Neural crest cell (in vitro differentiated cells): ENCODE measurements around the gene MSTO1. TPM values are rescaled to one million over a fixed set of nuclear protein-coding genes. Genes with fewer than 3 reads are reported as not detected.
"Not testable (repeated sequence)": the region's sequence is repeated elsewhere in the genome, so short reads cannot be mapped to it uniquely, and the experiment has no call there.

Experiments
- DNase-seq: peaks from one replicate; pipeline ENCODE4 v3.0.0; 2021; ENCODE audit warnings: low read depth, mixed read lengths, low spot score
- H3K27ac Mint-ChIP-seq: one replicate; pipeline ENCODE4 v1.8.0; 2021; ENCODE audit warnings: mild to moderate bottlenecking, mixed read lengths; ENCODE audit not compliant: unreplicated experiment
- H3K27me3 Mint-ChIP-seq: 2 replicates; pipeline ENCODE4 v1.8.0; 2021; ENCODE audit warnings: low read depth, mild to moderate bottlenecking, mixed read lengths
- H3K36me3 Mint-ChIP-seq: 2 replicates; pipeline ENCODE4 v1.8.0; 2021; ENCODE audit warnings: low read depth, mild to moderate bottlenecking, mixed read lengths
- H3K4me1 Mint-ChIP-seq: 2 replicates; pipeline ENCODE4 v1.8.0; 2021; ENCODE audit warnings: mixed read lengths
- H3K4me3 Mint-ChIP-seq: one replicate; pipeline ENCODE4 v1.8.0; 2021; ENCODE audit warnings: mild to moderate bottlenecking, mixed read lengths
- H3K9me3 Mint-ChIP-seq: 2 replicates; pipeline ENCODE4 v1.8.0; 2021; ENCODE audit warnings: mixed read lengths
- CTCF ChIP-seq: fragments of 200-600 bp; sonication (generic); conservative IDR thresholded peaks from 2 replicates; pipeline ENCODE4 v1.5.0; 2021; ENCODE audit warnings: antibody characterized with exemption, mild to moderate bottlenecking
- total RNA-seq: library from RNA; stranded (reverse); gene quantifications from 2 replicates; pipeline ENCODE4 v1.2.1, GENCODE V29; 2021

Gene MSTO1
- total RNA-seq, 1 donor from 2014 or later, result 92.4 TPM

- H3K9me3 Mint-ChIP-seq, result peaks cover 10% of the 10 kb centered on the region
- DNase-seq, result no peak
- H3K36me3 Mint-ChIP-seq, result peaks cover 6% of the 10 kb centered on the region
- H3K27ac Mint-ChIP-seq, result no peak overlapping the region
- no peak for TF ChIP-seq CTCF
- no peak overlapping the region for H3K4me3 Mint-ChIP-seq
- no peaks in the 10 kb centered on the region for H3K4me1 Mint-ChIP-seq
- peaks cover 8% of the 10 kb centered on the region for H3K27me3 Mint-ChIP-seq
These were observed 12.2 kb downstream of the MSTO1 start for GRCh38 chr1:155622191-155622590.

- H3K9me3 Mint-ChIP-seq, result peaks cover 10% of the 10 kb centered on the region
- no peaks in the 10 kb centered on the region for H3K4me1 Mint-ChIP-seq
- peaks cover 8% of the 10 kb centered on the region for H3K27me3 Mint-ChIP-seq
- no peak for TF ChIP-seq CTCF
- H3K36me3 Mint-ChIP-seq, result peaks cover 6% of the 10 kb centered on the region
- DNase-seq, result no peak
- no peak overlapping the region for H3K27ac Mint-ChIP-seq
- no peak overlapping the region for H3K4me3 Mint-ChIP-seq
These were observed 13.3 kb downstream of the MSTO1 start for GRCh38 chr1:155623357-155623756.

- H3K27me3 Mint-ChIP-seq, H3K4me3 Mint-ChIP-seq, H3K4me1 Mint-ChIP-seq, DNase-seq, H3K9me3 Mint-ChIP-seq, H3K36me3 Mint-ChIP-seq, H3K27ac Mint-ChIP-seq: not testable (repeated sequence)
These were observed 16.4 kb downstream of the MSTO1 start for GRCh38 chr1:155626428-155626827.

DNA sequence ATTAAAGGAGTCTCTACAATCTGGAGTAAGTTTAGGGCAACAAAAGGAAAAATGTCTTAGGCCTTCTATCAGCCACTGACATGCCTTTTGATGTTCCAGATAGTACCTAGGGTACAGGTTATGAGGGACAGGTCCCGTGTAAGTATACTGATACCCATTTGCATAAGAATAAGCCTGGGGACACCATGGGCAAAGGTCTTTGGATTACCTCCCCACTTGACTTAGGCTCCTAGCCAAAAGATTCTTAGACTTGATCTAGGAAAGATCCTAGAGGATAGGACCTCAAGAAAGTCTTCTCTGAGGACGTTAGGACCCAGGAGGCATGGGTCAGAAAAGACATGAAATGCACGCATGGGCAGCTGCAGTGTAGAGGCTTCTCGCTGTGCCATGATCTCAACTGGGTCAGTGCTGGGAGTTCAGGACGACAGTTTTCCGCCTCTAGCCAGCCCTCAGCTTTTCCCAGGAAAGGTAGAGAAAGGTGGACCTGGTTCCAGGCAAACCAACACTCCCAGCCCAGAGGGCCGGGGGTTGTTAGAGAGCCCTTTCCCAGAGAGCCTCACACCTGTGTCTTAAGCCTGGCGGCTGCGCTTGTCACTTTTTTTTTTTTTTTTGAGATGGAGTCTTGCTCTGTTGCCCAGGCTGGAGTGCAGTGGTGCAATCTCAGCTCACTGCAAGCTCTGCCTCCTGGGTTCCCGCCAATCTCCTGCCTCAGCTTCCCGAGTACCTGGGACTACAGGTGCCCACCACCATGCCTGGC, 26.6 kb downstream of the MSTO1 start:
- DNase-seq, result no peak
- H3K9me3 Mint-ChIP-seq, result peaks cover 7% of the 10 kb centered on the region
- H3K36me3 Mint-ChIP-seq, result peaks cover 1% of the 10 kb centered on the region
- TF ChIP-seq CTCF, result no peak
- H3K27ac Mint-ChIP-seq, result no peak overlapping the region
- H3K4me1 Mint-ChIP-seq, result peaks cover 7% of the 10 kb centered on the region
- no peaks in the 10 kb centered on the region for H3K27me3 Mint-ChIP-seq
- no peak overlapping the region for H3K4me3 Mint-ChIP-seq

GRCh38 chr1:155640367-155640766, 30.3 kb downstream of the MSTO1 start:
- Mint-ChIP-seq H3K4me1 (peaks cover 7% of the 10 kb centered on the region), H3K9me3 (peaks cover 25% of the 10 kb centered on the region), H3K27me3 (no peaks in the 10 kb centered on the region), H3K36me3 (peaks cover 8% of the 10 kb centered on the region), H3K4me3 (no peak overlapping the region), H3K27ac (no peak overlapping the region)
- no peak for DNase-seq
- no peak for TF ChIP-seq CTCF

DNA sequence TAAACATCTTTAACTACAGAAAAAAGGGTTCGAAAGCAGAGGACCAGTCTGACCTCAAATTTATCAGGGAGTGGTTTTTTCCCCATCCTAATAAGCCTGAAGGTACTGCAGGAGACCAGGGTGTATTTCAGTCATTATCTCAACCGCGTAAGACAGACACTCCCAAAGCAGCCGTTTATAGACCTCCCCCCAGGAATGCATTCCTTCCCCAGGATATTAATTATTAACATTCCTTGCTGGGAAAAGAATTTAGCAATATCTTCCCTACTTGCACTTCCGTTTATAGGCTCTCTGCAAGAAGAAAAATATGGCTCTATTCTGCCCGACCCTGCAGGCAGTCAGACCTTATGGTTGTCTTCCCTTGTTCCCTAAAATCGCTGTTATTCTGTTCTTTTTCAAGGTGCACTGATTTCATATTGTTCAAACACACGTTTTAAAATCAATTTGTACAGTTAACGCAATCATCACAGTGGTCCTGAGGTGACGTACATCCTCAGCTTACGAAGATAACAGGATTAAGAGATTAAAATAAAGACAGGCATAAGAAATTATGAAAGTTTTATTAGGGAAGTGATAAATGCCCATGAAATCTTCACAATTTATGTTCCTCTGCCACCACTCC, 32.7 kb downstream of the MSTO1 start:
- H3K36me3 Mint-ChIP-seq, H3K4me3 Mint-ChIP-seq, H3K27ac Mint-ChIP-seq, H3K4me1 Mint-ChIP-seq, H3K27me3 Mint-ChIP-seq, DNase-seq: not testable (repeated sequence)
- peaks cover 25% of the 10 kb centered on the region for H3K9me3 Mint-ChIP-seq
